CD4-positive, alpha-beta T cell treated with Interleukin-4 for 4 hours (primary cell): Measurements from ENCODE around the gene FURIN.
"Not testable (repeated sequence)": the region's sequence is repeated elsewhere in the genome, so short reads cannot be mapped to it uniquely, and the experiment has no call there.

Experiments
- DNase-seq: peaks from one replicate; pipeline ENCODE4 v3.0.0-alpha.2; 2020

The FURIN gene

GRCh38 chr15:90883976-90884718, 15.8 kb downstream of the FURIN start, which contains the start of gene FES:
Gene FES (plus strand): TSS chr15:90884504. CDS start chr15:90885046, 542 bp downstream.
- no peak for DNase-seq

- no peak for DNase-seq
These were observed 16.5 kb downstream of the FURIN start for GRCh38 chr15:90884719-90885431.

- DNase-seq, result peak; percentile 71
These were observed 17.3 kb downstream of the FURIN start for GRCh38 chr15:90885432-90886290.

- DNase-seq, result no peak
These were observed 17.9 kb downstream of the FURIN start for GRCh38 chr15:90886291-90886614.

GRCh38 chr15:90887037-90887481, 18.7 kb downstream of the FURIN start:
- no peak for DNase-seq

- no peak for DNase-seq
These were observed 20.9 kb downstream of the FURIN start for GRCh38 chr15:90889313-90889730.

- no peak for DNase-seq
These were observed 21.5 kb downstream of the FURIN start for GRCh38 chr15:90889736-90890456.

- no peak for DNase-seq
These were observed 22.5 kb downstream of the FURIN start for GRCh38 chr15:90890839-90891238.

GRCh38 chr15:90891346-90891949, 23.1 kb downstream of the FURIN start:
- no peak for DNase-seq

- no peak for DNase-seq
These were observed 23.6 kb downstream of the FURIN start for GRCh38 chr15:90892023-90892422.

- no peak for DNase-seq
These were observed 24.2 kb downstream of the FURIN start for GRCh38 chr15:90892498-90893174.

- no peak for DNase-seq
These were observed 25.0 kb downstream of the FURIN start for GRCh38 chr15:90893175-90894090.

- no peak for DNase-seq
These were observed 27.3 kb downstream of the FURIN start for GRCh38 chr15:90895571-90896117.

GRCh38 chr15:90897131-90897655, 28.8 kb downstream of the FURIN start:
- not testable (repeated sequence) for DNase-seq

GRCh38 chr15:90901175-90902039, 33.0 kb downstream of the FURIN start:
- no peak for DNase-seq

- peak; percentile 68 for DNase-seq
These were observed 33.9 kb downstream of the FURIN start for GRCh38 chr15:90902040-90902839.

- peak; percentile 69 for DNase-seq
These were observed 34.7 kb downstream of the FURIN start, which contains the start of gene MAN2A2 for GRCh38 chr15:90902840-90903732. Gene MAN2A2 (plus strand): TSS chr15:90903302. CDS start chr15:90904208, 906 bp downstream.
